HG02840 (cell line): Measurements from ENCODE around the gene GRID2.

Experiments used
- ATAC-seq: cut with Tn5 transposase; IDR thresholded peaks from one replicate; pipeline ENCODE4 v1.9.1; 2021; ENCODE audit warnings: mild to moderate bottlenecking, moderate library complexity, moderate number of reproducible peaks; ENCODE audit not compliant: unreplicated experiment, low FRiP score

Gene GRID2

DNA sequence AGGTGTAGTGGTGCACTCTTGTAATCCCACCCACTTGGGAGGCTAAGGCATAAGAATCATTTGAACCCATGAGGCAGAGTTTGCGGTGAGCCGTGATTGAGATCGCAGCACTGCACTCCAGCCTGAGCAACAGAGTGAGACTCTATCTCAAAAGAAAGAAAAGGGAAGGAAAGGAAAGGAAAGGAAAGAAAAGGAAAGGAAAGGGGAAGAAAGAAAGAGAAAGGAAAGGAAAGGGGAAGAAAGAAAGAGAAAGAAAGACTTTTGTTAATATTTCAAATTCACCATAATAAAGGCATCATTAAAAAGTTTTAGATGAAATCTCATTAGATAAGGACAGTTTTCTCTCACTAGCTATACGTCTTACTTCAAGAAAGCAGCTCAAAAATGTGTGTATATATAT, 864.3 kb downstream of the GRID2 start:
- ATAC-seq: no peak

DNA sequence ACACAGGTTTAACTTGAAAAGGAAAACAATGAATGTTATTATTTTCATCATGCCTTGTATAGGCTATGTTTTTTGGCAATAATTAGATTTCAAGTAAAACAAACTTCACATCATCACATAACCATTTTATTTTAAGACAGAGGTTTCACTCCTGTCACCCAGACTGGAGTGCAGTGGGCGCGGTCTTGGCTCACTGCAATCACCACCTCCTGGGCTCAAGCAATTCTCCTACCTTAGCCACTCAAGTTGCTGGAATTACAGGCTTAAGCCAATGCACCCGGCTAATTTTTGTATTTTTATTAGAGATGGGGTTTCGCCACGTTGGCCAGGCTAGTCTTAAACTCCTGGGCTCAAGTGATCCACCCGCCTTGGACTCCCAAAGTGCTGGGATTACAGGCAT, 866.2 kb downstream of the GRID2 start:
- ATAC-seq: no peak

DNA sequence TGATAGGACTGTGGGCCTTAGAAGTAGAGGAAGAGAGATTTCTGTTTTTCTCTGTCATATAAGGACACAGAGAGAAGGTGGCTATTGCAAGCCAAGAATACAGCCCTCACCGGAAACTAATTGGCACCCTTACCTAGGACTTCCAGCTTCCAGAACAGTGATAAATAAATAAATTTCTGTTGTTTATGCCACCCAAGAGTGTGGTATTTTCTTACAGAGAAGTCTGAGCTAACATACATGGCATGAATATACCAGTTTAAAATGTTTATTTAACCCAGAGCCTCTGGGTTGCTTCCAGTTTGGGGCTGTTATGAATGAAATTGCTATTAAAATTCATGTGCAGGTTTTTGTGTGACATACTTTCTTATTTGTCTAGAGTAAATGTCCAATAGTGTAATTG, 870.8 kb downstream of the GRID2 start:
- no peak for ATAC-seq

DNA sequence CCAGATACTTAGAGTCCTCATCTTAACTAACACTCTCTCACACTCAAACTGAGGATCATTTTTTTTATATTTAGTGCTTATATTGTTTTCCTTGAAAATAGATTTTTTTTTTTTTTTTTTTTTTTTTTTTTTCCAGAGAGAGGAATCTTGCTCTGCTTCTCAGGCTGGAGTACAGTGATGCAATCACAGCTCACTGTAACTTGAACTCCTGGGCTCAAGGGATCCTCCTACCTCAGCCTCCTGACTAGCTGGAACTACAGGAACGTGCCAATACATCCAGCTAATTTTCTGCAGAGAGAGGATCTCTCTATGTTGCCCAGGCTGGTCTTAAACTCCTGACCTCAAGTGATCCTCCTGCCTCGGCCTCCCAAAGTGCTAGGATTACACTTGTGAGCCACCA, 874.5 kb downstream of the GRID2 start:
- no peak for ATAC-seq

DNA sequence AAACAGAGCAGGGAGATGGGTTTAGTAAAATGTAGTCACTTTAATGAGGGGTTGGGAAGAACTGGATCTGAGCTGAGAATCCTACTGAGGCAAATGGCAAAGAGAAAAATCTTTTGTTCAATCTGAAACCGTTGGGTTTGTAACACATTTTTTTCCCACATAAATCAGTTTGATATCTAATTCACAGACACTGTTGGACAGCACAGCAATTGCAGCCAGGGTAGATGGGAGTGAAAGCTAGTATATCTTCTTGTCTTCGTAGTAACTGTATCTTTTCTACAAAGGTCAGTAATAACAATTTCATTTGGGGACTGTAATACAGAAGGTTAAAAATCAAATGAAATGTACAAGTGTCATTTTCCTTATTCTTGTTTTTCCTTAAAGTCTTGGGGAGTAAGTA, 875.3 kb downstream of the GRID2 start:
- ATAC-seq: no peak

DNA sequence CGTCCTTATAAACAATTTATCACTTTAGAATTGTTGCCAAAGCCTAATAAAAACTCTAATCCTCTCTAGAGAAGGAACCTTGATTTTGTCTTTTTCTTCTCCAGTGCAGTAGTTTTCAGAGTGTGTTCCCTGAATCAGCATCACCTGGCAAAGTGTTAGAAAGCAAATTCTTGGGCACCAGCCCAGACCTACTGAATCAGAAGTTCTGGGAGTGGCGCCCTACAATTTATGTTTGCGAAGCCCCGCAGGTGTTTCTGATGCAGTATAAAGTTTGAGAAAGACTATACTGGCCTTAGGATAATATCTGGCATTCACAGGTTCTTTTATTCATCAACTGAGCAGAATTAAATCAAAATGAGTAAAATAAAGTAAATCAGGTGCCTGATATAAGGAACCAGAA, 879.0 kb downstream of the GRID2 start:
- no peak for ATAC-seq

DNA sequence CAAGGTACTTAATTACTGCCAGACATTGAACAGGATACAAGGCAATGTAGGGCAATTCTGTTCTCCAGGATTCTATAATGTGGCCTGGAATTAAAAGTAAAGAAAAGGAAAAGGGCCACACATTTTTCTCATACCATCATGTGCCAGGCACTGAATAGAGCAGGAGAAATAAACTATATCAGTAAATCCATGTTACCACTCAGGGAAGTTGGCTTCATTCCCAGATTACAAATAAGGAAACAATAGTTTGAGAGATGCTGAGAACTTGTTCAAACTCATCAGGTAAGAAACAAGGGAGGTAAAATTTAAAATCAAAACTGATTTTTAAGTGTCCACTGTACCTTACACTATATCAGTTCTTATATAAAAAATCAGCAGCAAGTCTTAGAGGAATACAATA, 879.8 kb downstream of the GRID2 start:
- no peak for ATAC-seq

DNA sequence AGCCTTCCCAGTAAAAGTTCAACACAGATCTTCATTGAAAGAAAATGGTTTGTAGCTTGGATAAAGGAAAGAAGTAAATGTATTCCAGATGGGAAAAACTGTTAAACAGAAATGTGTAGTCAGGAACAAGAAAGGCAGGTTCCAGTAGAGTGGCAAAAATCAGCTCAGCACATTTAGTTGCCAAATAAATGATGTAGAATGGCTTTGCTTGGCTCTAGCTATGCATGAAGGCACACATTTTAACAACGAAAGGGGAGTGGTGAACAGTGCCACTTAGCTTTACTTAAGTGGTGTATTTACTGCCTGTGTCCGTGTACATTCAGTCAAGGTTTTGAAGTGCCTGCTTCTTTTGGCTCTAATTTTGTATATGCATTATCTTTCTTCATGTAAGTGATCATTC, 880.3 kb downstream of the GRID2 start:
- no peak for ATAC-seq

DNA sequence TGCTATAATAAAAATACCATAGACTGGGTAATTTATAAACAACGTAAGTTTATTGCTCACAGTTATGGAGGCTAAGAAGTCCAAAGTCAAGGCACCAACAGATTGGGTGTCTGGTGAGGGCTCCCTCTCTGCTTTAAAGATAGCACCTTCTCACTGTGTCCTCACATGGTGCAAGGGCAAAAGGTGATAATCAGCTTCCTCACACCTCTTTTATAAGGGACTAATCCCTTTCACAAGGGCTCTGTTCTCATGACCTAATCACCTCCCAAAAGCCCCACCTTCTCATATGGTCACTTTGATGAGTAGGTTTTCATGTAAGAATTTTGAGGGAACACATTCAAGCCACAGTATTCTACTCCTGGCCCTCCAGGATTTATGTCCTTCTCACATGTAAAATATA, 883.1 kb downstream of the GRID2 start:
- ATAC-seq: no peak

DNA sequence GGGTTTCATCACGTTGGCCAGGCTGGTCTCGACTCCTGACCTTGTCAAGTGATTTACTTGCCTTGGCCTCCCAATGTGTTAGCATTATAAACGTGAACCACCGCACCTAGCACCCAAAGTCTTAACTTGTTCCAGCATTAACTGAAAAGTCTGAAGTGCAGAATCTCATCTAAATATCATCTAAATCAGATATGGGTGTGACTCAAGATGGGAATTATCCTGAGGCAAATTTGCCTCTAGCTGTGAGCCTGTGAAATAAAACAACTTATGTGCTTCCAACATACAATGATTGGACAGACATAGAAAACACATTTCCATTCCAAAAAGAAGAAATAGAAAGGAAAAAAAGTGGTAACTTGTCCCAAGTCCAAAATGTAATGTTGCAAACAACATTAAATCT, 883.7 kb downstream of the GRID2 start:
- no peak for ATAC-seq

DNA sequence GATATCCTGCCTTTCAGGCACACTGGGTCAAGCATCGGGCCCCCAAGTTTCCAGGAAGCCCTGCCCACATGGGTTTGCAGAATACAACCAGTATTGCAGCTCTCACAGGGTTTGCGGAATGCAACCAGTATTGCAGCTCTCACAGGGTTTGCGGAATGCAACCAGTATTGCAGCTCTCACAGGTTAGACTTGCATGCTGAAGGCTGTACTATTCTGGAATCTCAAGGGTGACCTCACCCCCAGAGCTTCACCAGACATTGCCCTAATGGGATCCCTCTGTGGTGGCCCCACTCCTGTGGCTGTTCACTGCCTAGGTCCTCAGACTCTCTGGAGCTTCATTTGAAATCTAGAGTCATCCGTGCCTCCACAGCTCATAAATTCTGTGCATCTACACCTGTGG, 884.1 kb downstream of the GRID2 start:
- no peak for ATAC-seq

DNA sequence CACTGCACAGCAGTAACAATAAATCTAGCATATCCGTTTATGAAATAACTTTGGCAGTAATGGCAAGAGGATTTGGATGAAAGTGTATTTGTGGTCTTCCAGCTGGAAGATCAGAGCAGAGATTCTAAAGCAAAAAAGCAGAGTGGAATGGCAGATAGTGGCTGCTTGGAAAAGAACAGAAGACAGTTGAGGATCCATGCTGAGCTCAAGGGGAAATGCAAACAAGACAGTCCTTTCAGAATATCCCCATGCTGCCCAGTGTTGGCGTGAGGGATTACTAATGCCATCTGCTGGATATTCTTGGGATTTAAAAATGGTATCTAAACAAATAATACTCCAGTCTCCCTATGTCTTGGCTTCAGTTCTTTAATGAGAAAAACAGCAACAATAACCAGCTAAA, 895.7 kb downstream of the GRID2 start:
- ATAC-seq: no peak

DNA sequence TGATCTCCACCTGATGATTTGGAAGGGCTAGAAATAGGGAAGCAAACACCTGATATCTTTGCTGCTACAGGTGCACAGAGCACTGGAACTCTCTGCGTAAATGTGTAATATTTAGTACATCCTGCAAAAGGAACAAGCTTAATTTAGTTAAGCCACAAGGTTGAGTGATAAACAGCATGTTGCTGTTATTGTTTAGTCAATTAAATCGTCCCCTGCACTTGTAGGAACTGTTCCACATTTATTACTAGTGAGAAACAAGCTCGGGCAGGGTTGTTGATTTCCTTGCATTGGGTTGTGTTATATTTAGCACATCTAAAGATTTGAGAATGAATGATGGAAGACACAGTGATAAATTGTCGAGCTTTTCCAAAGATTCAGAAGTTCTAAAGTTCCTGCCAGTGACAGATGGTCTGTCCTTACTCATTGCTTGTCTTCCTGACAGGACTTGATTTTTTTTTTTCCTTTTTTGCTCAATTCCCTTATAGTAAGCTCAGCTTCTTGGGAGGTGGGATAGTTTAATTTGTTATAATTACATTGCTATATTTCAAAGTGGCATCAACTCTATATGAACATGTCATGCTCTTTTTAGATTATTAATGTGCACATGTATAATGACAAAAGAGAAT, 897.8 kb downstream of the GRID2 start:
- no peak for ATAC-seq

DNA sequence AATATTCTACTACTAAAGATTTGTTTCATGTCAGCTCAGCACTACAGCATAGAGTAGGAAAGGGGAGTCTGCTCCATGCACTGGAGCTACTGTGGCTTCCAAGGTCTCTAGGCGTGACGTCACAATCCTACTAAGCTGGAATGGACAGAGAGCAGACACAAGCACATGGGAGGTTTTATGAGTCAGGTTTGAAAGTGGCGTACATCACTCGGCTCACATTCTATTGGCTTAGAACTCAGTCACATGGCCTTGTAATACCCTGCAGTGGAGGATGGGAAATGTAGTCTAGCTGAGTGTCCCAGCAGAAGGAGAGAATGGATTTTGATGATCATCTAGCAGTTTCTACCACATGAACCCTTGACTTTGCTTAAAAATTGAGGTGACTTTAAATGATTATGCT, 899.9 kb downstream of the GRID2 start:
- ATAC-seq: no peak

DNA sequence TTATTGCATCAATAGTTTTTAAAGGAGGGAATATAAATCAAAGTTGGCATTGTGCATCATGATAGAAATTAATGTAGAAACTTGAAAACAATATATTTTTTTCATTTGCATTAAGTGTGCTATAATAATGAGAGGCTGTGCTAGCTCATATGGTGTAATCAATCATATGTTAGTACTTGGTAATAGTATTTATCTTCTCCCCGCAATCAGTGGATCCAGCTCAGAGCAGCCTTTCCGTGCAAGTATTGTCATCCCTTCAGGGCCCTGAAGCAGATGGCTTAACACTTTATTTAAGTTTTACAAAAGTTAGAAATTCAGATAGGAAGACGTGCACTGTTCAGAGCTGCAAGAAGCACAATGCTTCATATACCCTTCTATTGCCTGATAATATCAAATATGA, 908.5 kb downstream of the GRID2 start:
- no peak for ATAC-seq

DNA sequence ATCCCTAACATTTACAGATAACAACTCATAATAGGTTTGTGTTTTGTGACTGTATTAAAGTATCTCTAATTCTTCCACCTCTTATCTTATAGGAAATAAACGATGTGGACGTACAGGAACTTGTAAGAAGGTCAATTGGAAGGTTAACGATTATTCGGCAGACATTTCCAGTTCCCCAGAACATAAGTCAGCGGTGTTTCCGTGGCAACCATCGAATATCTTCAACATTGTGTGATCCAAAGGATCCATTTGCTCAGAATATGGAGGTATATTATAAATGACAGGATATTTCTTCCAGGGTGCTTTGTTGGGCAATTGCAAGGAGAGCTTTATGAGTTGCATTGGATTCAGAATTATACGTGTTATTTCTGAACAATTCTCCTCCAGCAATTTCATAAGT, 912.9 kb downstream of the GRID2 start:
- ATAC-seq: no peak

DNA sequence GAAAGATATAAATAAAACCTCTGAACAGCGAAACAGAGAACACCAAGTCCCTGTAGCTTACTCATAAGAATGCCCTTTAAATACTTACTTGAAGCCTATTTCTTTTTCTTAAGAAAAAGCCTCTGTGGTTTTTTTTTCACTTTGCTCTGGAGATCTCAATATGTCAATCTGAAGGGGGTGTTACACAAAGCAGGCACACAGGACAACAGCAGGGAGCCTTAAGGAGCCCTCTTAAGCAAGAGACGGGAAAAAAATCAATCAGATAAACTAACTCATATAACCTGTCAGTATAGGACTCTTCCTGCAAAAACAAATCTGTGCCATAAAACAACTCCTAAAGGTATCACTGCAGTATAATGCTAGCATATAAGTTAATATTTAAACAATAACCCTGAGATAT, 913.7 kb downstream of the GRID2 start:
- ATAC-seq: no peak

DNA sequence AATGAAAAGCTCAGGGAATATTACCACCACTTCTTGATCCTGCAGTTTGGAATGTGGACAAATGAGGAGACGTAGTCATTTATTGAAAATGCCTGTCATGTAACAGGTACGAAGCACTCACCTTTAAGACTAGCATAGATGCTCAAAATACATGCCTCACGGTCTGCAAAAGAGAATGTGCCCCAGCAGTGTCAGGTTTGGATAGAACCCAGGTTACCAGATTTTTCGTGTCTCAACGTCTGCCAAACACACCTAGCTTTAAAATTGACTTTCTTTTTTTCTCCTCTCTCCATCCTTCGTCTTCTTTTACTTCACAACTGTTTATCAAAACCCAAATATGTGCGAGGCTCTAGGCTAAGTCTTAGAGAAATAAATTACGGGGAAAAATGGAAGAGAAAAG, 918.0 kb downstream of the GRID2 start:
- no peak for ATAC-seq

DNA sequence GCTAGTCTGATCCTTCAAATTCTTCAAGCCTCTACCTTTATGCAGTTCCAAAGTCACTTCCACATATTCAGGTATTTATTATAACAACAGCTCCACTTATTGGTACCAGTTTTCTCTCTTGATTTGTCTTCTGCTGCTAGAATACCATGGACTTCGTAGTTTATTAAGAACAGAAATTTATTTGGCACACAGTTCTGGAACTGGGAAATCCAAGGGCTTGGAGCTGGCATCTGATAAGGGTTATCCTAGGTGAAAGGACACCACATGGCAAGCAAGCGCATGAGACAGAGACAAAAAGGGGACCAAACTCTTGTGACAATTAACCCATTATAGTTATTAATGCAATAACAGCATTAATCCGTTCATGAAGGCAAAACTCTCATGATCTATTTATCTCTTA, 924.3 kb downstream of the GRID2 start:
- ATAC-seq: no peak

DNA sequence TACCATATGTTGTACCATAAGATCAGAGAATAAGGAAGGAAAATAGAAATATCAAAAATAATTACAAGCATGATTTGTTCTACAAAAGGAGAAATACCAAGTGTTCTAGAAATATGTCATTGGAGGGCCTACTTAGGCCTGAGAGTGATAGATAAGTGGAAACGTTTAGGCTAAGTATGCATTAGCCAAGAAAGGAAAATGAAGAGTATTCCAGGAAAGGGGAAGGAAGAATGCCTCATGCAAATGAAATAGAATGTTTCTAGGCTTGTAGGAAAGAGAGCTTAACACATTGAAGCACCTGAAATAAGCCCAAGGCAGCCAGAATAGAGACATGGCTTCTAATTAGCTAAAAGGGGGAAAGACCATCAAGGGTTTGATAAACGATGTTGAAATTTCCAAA, 929.1 kb downstream of the GRID2 start:
- ATAC-seq: no peak

DNA sequence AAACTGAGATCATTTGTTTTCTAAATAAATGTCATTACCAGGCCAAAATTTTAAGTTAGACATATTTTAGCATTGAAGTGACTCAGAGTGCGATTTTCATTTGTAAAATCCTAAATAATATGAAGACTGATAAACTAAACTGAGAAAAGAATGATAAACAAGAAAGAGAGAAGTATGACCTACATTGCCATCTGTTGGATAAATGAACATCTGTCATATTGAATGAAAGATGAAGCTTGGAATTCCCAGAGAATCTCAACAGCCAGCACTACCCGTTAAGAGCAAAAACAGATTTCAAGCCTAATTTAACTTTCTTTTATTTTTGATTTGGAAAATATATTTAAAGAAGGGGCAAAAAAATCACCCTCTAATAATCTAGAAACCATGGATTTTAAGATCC, 933.8 kb downstream of the GRID2 start:
- ATAC-seq: no peak

DNA sequence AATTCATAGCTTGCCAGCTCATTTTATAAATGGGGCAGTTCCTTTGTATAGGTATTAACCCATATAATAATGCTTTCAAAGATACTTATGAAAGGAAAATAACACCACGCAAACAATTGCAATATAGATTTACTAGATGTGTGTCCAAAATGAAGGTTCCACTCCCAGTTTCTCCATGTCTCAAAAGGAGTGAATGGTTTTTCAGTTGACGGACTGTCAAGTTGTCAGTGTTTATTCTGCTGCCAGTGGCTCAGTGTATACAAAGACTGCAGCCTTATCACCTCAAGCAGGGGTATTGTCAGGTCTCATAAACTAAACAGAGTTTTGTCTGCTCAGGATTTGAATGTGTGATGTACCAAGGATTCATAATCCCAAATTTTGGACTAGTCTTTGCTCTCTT, 939.5 kb downstream of the GRID2 start:
- ATAC-seq: no peak

DNA sequence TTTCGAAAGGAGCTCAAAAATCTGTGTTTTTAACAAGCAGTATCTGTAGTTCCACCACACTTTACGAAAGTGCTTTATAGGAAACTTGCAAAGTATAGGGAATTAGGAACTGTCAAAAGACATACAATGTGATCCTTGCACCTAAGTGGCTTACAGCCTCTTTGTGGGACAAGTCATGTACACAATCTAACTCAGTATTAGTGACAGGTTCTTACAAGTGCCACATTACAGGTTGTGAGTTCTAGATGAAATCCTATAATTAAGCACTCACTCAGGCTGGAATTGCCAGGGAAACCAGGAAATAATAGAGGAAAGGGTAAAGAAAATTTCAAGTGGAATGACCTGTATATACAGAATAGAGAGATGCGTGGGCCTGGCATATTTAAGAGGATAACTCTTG, 957.4 kb downstream of the GRID2 start:
- ATAC-seq: no peak
